HAP-1 (cell line): ENCODE measurements around the gene TOB2.
"Not testable (repeated sequence)": the region's sequence is repeated elsewhere in the genome, so short reads cannot be mapped to it uniquely, and the experiment has no call there.

Source experiments
- DNase-seq, 2 experiments: peaks; one replicate each; pipeline ENCODE4 v3.0.0-alpha.2; 2016 to 2020; ENCODE audit warnings: low spot score in 2 of 2
- H3K27me3 ChIP-seq: fragments of 250-450 bp; sonication (Bioruptor Pico); 2 replicates; pipeline ENCODE4 v1.5.1; 2020; ENCODE audit warnings: low read depth, mild to moderate bottlenecking, moderate library complexity
- H3K36me3 ChIP-seq: fragments of 250-450 bp; sonication (Bioruptor Pico); replicated peaks from 2 replicates; pipeline ENCODE4 v1.5.1; 2020; ENCODE audit warnings: mild to moderate bottlenecking
- H3K4me1 ChIP-seq: fragments of 250-450 bp; sonication (Bioruptor Pico); 2 replicates; pipeline ENCODE4 v1.5.1; 2020; ENCODE audit warnings: mild to moderate bottlenecking
- H3K4me3 ChIP-seq: fragments of 250-450 bp; sonication (Bioruptor Pico); 2 replicates; pipeline ENCODE4 v1.5.1; 2020; ENCODE audit warnings: mild to moderate bottlenecking, moderate library complexity
- H3K9me3 ChIP-seq: fragments of 250-450 bp; sonication (Bioruptor Pico); 2 replicates; pipeline ENCODE4 v1.5.1; 2020; ENCODE audit warnings: mild to moderate bottlenecking, moderate library complexity
- in situ Hi-C: fragments of 300-500 bp; cut with MboI; formaldehyde crosslinking; loops from 3 replicates; pipeline ENCODE4 v1.14.3; 2020; ENCODE audit warnings: low sequenced_read_pairs, inconsistent platforms, mixed read lengths

Gene TOB2

DNA sequence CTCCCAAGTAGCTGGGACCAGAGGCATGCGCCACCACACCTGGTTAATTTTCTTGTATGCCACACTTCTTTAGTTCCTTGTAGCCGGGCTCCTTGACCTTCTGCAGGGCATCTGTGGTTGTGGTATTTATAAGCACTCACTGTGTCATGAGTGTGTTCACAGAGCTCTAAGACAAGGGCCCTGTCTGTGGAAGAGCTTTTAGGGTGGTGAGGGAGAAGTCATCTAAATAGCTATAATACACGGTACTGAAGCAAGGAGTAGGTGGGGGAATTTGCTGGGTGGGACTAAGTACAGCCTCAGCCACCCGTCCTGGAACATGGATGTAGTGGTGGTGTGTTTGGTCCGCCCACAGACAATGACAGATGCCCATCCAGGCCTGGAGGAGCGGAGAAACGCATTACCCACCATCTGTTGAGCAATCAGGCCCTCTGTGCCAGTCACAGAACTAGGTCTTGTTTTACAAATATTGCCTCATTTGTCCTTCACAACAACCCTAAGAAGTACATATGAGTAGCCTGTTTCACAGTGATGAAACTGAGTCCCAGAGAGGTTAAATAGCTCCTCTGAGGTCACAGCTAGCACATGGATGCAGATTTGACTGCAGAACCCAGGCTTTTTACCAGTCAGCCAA is 32.4 kb upstream of the TOB2 start:
- in situ Hi-C loops: no loop called here
- Histone ChIP-seq H3K9me3 (no peaks in the 10 kb centered on the region), H3K36me3 (no peaks in the 10 kb centered on the region), H3K4me1 (no peaks in the 10 kb centered on the region), H3K27me3 (no peaks in the 10 kb centered on the region), H3K4me3 (no peak overlapping the region)
- DNase-seq: no peak

DNA sequence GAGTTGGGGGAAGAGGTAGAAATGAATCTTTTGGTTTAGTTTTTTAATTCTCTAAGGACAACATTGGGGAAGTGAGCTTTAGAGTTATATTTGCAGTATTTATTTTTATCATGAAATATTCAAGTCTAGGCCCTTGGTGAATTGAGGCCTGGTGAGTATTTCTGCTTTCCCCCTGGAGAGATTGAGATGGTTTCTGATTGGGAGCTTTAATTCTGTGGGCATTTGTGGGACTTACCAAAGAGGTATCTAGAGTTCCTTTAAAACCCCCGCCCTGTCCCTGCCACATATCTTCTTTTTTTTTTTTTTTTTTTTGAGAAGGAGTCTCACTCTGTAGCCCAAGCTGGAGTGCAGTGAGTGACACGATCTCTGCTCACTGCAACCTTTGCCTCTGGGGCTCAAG is 31.9 kb upstream of the TOB2 start:
- Histone ChIP-seq H3K36me3 (no peaks in the 10 kb centered on the region), H3K27me3 (no peaks in the 10 kb centered on the region), H3K4me1 (no peaks in the 10 kb centered on the region), H3K9me3 (no peaks in the 10 kb centered on the region), H3K4me3 (no peak overlapping the region)
- in situ Hi-C loops: no loop called here
- DNase-seq: no peak

DNA sequence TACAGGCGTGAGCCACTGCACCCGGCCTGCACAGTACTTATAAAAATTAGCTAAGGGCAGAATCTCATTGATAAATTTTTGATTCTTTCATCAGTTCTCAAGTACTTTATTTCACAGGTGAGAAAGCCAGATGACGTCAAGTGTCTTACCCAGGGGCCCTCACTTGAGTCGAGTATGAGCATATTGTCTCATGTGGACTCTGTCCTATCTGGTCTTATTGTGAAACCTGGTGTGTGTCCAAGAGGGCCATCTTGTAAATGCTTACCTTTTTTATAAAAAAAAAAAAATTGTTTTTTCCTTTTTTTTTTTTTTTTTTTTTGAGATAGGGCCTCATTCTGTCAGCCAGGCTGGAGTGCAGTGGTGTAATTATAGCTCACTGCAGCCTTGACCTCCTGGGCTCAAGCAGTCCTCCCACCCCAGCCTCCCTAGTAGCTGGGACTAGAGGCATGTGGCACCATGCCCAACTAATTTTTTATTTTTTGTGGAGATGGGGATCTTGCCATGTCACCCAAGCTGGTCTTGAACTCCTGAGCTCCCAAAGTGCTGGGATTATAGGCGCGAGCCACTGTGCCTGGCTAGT is 28.4 kb upstream of the TOB2 start:
- no peaks in the 10 kb centered on the region for H3K9me3 ChIP-seq
- peaks cover 3% of the 10 kb centered on the region for H3K4me1 ChIP-seq
- no peak for DNase-seq
- H3K36me3 ChIP-seq: peaks cover 6% of the 10 kb centered on the region
- H3K4me3 ChIP-seq: no peak overlapping the region
- H3K27me3 ChIP-seq: no peaks in the 10 kb centered on the region
- in situ Hi-C loops: no loop called here

DNA sequence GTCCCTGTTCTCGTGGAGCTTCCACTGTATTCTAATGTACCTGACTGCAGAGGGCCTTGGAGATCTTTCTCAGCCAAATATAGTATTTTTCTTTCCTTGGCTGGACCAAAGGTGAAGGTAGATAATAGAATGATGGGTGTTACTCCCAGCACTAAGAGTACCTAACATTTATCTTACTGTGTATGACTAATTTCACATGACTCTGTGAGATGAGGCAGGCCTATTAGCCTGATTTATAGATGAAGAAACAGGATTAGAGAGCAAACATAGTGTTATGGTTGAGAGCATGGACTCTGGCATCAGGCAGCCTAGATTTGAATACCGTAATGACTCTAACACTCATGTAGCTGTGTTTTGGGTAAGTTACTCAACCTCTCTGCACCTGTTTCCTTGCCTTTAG is 25.0 kb upstream of the TOB2 start:
- in situ Hi-C loops: no loop called here
- Histone ChIP-seq H3K36me3 (peaks cover 29% of the 10 kb centered on the region), H3K27me3 (no peaks in the 10 kb centered on the region), H3K4me3 (no peak overlapping the region), H3K4me1 (peaks cover 8% of the 10 kb centered on the region), H3K9me3 (no peaks in the 10 kb centered on the region)
- no peak for DNase-seq

DNA sequence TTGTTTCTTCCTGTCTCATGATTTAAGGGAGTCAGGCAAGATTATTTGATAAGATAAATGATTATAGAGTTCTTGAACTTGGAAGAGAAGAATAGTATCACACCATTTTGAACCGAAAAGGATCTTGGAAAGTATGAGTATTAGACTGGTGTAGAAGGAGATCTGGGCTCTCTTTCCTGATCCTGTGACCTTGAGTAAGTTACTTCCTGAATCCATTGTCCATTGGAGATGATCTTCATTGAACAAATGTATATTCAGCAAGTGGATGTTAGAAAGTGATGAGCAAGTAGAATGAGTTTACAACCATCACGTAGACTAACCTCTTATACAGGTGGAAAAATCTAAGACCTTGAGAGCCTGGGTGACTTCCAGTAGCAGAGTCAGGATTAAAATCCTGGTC is 24.3 kb upstream of the TOB2 start:
- in situ Hi-C loops: no loop called here

DNA sequence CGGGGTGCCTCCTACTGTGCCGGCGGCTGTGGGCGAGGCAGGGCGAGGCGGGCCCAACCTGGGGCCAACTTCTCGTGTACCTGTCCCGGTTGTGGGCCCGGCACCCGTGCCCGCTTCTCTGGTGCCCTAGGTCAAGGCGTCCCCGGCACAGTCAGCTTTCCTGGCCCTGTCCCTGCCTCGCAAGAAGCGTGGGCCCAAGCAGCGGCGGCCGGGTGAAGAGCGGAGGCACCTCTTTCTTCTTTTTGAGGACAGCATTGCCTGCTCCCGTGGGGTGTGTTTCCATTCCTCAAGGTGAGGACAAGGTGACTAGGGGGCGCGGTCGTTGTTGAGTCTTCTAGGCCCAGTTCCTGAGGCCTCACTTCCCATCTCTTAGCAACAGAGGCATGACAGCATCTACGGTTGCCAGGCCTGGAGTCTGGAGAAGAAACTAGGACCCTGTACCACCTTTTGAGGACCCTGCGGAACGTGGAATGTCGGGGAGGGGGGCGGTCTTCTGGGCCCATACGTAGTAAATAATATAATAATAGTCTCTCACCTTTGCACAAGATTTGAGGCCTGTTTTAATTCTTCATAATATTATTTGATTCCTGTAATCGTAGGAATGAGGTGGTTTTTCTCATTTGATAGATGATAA is 22.7 kb upstream of the TOB2 start:
- Histone ChIP-seq H3K36me3 (peaks cover 52% of the 10 kb centered on the region), H3K27me3 (no peaks in the 10 kb centered on the region), H3K4me1 (peaks cover 8% of the 10 kb centered on the region), H3K4me3 (peak overlapping the region; percentile 98), H3K9me3 (no peaks in the 10 kb centered on the region)
- peak in 1 of 2 experiments; percentile 42 for DNase-seq
- in situ Hi-C loops: no loop called here

More for the DNA sequence above, 24.3 kb upstream of the TOB2 start:
- H3K36me3 ChIP-seq: peaks cover 36% of the 10 kb centered on the region
- no peaks in the 10 kb centered on the region for H3K9me3 ChIP-seq
- no peak overlapping the region for H3K4me3 ChIP-seq
- no peak for DNase-seq
- H3K27me3 ChIP-seq: no peaks in the 10 kb centered on the region
- peaks cover 8% of the 10 kb centered on the region for H3K4me1 ChIP-seq

DNA sequence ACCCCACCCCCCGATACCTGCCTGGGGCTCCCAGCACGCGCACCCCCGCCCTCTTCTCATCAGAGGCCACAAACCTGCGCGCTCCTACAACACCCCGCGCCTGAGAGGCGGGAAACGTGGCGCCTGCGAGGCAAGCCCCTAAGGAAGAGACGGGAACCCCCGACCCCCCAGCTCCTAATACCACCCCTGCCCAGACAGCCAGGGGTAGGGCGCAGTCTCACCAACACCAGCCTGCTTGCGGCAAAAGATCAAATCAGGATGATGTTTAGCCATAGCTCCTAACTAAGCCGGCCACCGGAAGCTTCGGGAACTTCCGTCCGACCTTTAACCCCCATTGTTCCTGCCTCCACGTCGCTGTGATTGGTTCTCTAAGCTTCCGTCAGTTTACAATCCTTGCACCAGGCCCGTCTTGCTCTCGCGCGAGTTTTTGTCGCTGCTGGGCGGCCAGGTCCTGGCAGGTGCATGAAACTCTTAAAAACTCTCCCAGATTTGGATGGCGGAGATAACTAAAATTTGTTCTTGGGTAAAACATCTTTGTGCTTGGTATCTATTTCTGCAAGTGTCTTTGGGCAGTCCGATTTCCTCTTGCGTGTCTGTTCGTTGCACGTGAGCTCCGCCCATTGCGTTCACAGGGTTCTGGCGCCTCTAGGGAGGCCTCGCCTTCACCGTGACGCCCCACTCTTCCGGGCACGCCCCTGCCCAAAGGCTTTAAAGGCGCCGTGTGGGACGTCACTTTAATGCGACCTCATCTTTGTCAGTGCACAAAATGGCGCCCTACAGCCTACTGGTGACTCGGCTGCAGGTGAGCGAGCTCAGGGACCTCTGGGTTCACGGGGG is 22.0 kb upstream of the TOB2 start, which contains the start of the genes ACO2 and PHF5A:
Gene ACO2, plus strand, starts transcription at position 737 of the 837 bp plus-strand sequence. Its CDS starts 30 bp downstream, at position 767.
Gene PHF5A, minus strand, starts transcription at position 312 of the 837 bp plus-strand sequence. Its CDS starts 39 bp downstream, at position 273.
- H3K36me3 ChIP-seq: peaks cover 58% of the 10 kb centered on the region
- DNase-seq: peak; percentile 97 to 98
- in situ Hi-C loops: no loop called here
- H3K27me3 ChIP-seq: no peaks in the 10 kb centered on the region
- H3K4me1 ChIP-seq: peaks cover 8% of the 10 kb centered on the region
- no peaks in the 10 kb centered on the region for H3K9me3 ChIP-seq
- H3K4me3 ChIP-seq: peak within 1 kb of the TSS; percentile 98

DNA sequence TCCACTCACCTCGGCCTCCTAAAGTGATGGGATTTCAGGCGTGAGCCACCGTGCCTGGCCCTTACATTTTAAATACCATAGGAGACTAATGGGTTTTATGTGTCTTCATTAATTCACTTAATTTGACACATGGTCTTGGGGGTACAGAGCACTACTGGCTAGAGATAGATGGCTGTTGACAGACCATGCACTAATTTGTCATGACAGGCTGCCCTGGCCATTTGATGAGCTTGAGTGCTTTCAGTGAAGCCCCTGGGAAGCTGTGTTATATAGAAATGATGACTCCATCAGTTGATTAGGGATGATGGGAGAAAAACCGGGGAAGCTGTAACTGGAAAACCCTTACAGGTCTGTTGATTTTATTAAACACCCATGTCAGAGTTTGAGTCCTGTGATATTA is 15.3 kb upstream of the TOB2 start:
- peaks cover 88% of the 10 kb centered on the region for H3K36me3 ChIP-seq
- H3K9me3 ChIP-seq: no peaks in the 10 kb centered on the region
- no peaks in the 10 kb centered on the region for H3K4me1 ChIP-seq
- no peak for DNase-seq
- in situ Hi-C loops: no loop called here
- no peaks in the 10 kb centered on the region for H3K27me3 ChIP-seq
- no peak overlapping the region for H3K4me3 ChIP-seq

DNA sequence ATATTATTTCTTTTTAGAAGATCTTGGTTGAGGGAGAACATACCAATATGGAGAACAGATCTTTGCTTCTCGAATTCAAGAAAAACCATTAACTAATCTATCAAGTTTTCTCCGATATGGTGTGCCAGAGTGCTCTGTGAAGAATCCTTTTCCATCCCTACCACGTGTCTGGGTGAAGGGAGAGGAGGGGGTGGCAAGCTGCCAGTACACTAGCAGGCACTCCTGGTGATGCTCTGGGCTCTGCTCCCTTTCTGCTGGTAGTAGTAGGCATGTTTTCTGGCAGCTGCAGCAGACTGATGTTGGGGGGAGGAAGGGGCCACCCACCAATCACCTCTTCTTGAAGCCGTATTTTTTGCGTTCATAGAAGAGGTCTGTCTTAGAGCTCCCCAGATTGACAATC is 13.5 kb upstream of the TOB2 start:
- H3K36me3 ChIP-seq: peaks cover 70% of the 10 kb centered on the region
- H3K4me1 ChIP-seq, H3K9me3 ChIP-seq, in situ Hi-C loops, H3K27me3 ChIP-seq, H3K4me3 ChIP-seq, DNase-seq: not testable (repeated sequence)

DNA sequence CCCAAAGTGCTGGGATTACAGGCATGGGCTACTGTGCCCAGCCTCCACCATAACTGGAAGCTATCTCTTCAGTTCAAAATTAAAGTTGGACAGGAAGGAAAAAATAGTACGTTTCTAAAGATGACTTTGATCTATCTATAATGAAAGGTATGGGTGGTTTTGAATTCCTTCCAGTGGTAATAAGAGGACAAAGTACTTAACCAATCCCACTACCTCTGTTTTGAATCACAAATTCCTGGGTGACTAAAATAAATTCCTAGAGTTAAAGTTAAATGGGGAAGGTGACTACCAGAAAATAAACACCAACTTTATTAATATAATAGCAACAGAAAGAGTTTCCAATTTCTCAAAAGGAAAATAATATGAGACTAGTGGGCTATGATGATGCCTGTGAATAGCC is 12.8 kb upstream of the TOB2 start:
- no peak for DNase-seq
- Histone ChIP-seq H3K4me3 (no peak overlapping the region), H3K36me3 (peaks cover 63% of the 10 kb centered on the region), H3K27me3 (no peaks in the 10 kb centered on the region), H3K4me1 (no peaks in the 10 kb centered on the region), H3K9me3 (no peaks in the 10 kb centered on the region)
- in situ Hi-C loops: no loop called here

DNA sequence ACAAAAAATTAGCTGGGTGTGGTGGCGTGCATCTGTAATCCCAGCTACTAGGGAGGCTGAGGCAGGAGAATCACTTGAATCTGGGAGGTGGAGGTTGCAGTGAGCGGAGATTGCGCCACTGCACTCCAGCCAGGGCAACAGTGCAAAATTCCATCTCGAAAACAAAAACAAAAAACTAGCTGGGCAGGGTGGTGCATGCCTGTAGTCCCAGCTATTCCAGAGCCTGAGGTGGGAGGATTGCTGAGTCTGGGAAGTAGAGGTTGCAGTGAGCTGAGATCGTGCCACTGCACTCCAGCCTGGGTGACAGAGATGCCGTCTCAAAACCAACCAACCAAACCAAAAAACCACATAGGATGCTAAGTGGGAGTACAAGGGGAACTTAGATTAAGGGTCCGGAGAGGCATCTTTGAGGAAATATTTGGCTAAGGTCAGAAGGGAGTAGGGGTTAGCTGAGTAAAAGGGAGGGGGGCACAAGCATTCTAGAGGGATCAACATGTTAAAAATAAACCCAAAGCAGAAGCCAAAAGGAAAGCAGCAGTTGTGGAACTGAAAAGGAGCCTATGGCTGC is 11.6 kb upstream of the TOB2 start:
- H3K9me3 ChIP-seq: no peaks in the 10 kb centered on the region
- no peaks in the 10 kb centered on the region for H3K4me1 ChIP-seq
- peaks cover 54% of the 10 kb centered on the region for H3K36me3 ChIP-seq
- no peak overlapping the region for H3K4me3 ChIP-seq
- H3K27me3 ChIP-seq: no peaks in the 10 kb centered on the region
- DNase-seq: no peak
- in situ Hi-C loops: no loop called here

DNA sequence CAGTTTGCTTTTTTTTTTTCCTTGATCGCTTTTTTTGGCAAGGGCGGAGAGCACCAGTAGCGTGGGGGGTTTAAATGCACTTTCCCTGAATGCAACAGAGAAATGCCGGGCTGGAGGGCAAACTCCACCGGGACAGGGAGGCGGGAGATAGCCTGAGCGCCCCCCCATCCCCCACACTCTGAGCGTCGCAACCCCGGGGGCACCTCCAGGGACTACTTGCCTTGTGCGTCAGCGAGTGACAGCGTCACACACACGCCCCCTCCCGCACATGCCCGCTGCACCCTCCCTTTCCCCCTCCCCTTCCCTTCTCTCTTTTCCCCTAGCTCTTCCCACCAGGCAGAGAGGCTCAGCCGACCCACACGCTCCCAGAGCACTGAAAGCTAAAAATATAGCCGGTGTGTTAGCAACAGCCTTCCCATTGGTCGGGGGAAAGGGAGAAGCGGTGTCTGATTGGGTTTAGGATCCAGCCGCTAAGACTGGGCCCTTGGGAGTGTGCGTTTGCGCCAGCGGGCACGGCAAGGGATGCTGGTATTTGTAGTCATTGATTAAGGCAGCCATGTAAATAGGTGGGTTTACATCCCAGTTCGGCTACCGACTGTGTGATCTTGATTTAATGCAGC is 1.7 kb upstream of the TOB2 start:
- Histone ChIP-seq H3K36me3 (peaks cover 8% of the 10 kb centered on the region), H3K27me3 (no peaks in the 10 kb centered on the region), H3K9me3 (no peaks in the 10 kb centered on the region), H3K4me1 (peaks cover 3% of the 10 kb centered on the region), H3K4me3 (peak overlapping the region; percentile 58)
- DNase-seq: peak; percentile 97 to 99
- in situ Hi-C loops: no loop called here
